Hepatocyte (in vitro differentiated cells): ENCODE results near the gene PIAS4. TPM values are rescaled to one million over a fixed set of nuclear protein-coding genes. Genes with fewer than 3 reads are reported as not detected.

ENCODE experiments used
- DNase-seq: peaks from one replicate; pipeline ENCODE4 v3.0.0-alpha.2; 2016; ENCODE audit warnings: low spot score
- H2AFZ ChIP-seq: fragments of 200-600 bp; sonication (generic); 2 replicates; pipeline ENCODE4 v1.6.0; 2016; ENCODE audit warnings: antibody characterized with exemption, mild to moderate bottlenecking
- H3K27ac ChIP-seq: fragments of 200-600 bp; sonication (generic); 2 replicates; pipeline ENCODE4 v1.5.1; 2016; ENCODE audit warnings: mild to moderate bottlenecking
- H3K27me3 ChIP-seq: fragments of 200-600 bp; sonication (generic); 2 replicates; pipeline ENCODE4 v1.6.1; 2016
- H3K36me3 ChIP-seq: fragments of 200-600 bp; sonication (generic); replicated peaks from 2 replicates; pipeline ENCODE4 v1.5.1; 2016; ENCODE audit warnings: low read depth; ENCODE audit not compliant: insufficient read depth
- H3K4me1 ChIP-seq: fragments of 200-600 bp; sonication (generic); 2 replicates; pipeline ENCODE4 v1.5.1; 2016; ENCODE audit warnings: mild to moderate bottlenecking, moderate library complexity; ENCODE audit not compliant: insufficient read depth
- H3K4me2 ChIP-seq: fragments of 200-600 bp; sonication (generic); 2 replicates; pipeline ENCODE4 v1.6.0; 2016
- H3K4me3 ChIP-seq: fragments of 200-600 bp; sonication (generic); 2 replicates; pipeline ENCODE4 v1.5.1; 2016; ENCODE audit warnings: mild to moderate bottlenecking
- H3K79me2 ChIP-seq: fragments of 200-600 bp; sonication (generic); 2 replicates; pipeline ENCODE4 v1.6.0; 2017; ENCODE audit warnings: mild to moderate bottlenecking
- H3K9me2 ChIP-seq: fragments of 200-600 bp; sonication (generic); replicated peaks from 2 replicates; pipeline ENCODE4 v1.6.0; 2017; ENCODE audit warnings: mild to moderate bottlenecking; ENCODE audit not compliant: insufficient read depth
- H3K9me3 ChIP-seq: fragments of 200-600 bp; sonication (generic); 2 replicates; pipeline ENCODE4 v1.5.1; 2016; ENCODE audit warnings: low read depth, mild to moderate bottlenecking
- H4K20me1 ChIP-seq: fragments of 200-600 bp; sonication (generic); 2 replicates; pipeline ENCODE4 v1.6.0; 2016; ENCODE audit warnings: mild to moderate bottlenecking; ENCODE audit not compliant: insufficient read depth, poor library complexity, severe bottlenecking
- CTCF ChIP-seq: fragments of 200-600 bp; sonication (generic); IDR thresholded peaks from 2 replicates; pipeline ENCODE4 v1.5.1; 2016; ENCODE audit warnings: antibody characterized with exemption, mild to moderate bottlenecking; ENCODE audit not compliant: poor library complexity
- EZH2 ChIP-seq: fragments of 200-600 bp; sonication (generic); IDR thresholded peaks from 2 replicates; pipeline ENCODE4 v1.6.1; 2016; ENCODE audit warnings: antibody characterized with exemption, mild to moderate bottlenecking, borderline replicate concordance
- EZH2phosphoT487 ChIP-seq: fragments of 200-600 bp; sonication (generic); IDR thresholded peaks from one replicate; pipeline ENCODE4 v1.6.1; 2018; ENCODE audit warnings: antibody characterized with exemption, mild to moderate bottlenecking, low read depth, moderate library complexity; ENCODE audit not compliant: unreplicated experiment, severe bottlenecking
- WGBS: methylation state at CpG from one replicate; pipeline ENCODE4 v1.1.6; 2016; ENCODE audit warnings: low lambda C conversion rate; ENCODE audit errors: missing lambda C conversion rate; 5-methylcytosine and 5-hydroxymethylcytosine counted together
- polyA plus RNA-seq: library from polyadenylated mRNA; unstranded; fragments of >200 nt; fragmentation: Nextera tagmentation; extraction: Ambion mirVana; gene quantifications from 2 replicates; pipeline ENCODE4 v1.2.1, GENCODE V29; 2016
- total RNA-seq: library from RNA; depleted of rRNA; stranded (reverse); fragments of >200 nt; gene quantifications from 2 replicates; pipeline ENCODE4 v1.2.3, GENCODE V29; 2014

The PIAS4 gene
- total and polyA plus RNA-seq, 2 experiments from 2014 or later: 15.0 to 16.7 TPM

- peaks cover 23% of the 10 kb centered on the region for H3K4me1 ChIP-seq
- 29% methylated on average over 30 of the region's 30 CpGs for WGBS
Observed at GRCh38 chr19:3983936-3984583, 23.5 kb upstream of the PIAS4 start.

DNA sequence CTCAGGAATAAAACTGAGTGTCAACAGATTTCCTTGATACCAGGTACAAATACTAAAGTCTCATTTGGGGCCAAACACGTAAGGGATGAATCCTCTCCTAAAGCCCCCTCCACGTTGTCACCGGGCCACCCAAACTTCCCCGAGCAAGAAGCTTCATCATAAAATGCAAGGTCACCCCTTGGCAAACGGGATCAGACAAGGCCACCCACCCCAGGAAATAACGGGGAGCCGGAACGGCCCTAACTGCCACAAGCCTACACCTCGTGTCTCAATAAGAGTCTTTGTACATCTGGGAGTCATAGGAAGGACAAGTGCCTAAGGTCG, 23.0 kb upstream of the PIAS4 start:
- Histone ChIP-seq H3K9me2 (no peaks in the 10 kb centered on the region), H3K36me3 (no peaks in the 10 kb centered on the region), H3K27ac (peak overlapping the region; percentile 100), H3K4me3 (peak overlapping the region; percentile 97), H3K79me2 (peaks cover 57% of the 10 kb centered on the region), H3K9me3 (no peaks in the 10 kb centered on the region), H3K4me1 (peaks cover 23% of the 10 kb centered on the region), H2AFZ (no peak overlapping the region), H3K4me2 (peak overlapping the region; percentile 96), H4K20me1 (peaks cover 56% of the 10 kb centered on the region), H3K27me3 (no peaks in the 10 kb centered on the region)
- DNase-seq: no peak
- 2% methylated on average over 10 of the region's 10 CpGs for WGBS
- TF ChIP-seq EZH2 (no peak), EZH2phosphoT487 (no peak), CTCF (no peak)

More at GRCh38 chr19:3983936-3984583, 23.5 kb upstream of the PIAS4 start:
- no peaks in the 10 kb centered on the region for H3K36me3 ChIP-seq
- H3K9me2 ChIP-seq: no peaks in the 10 kb centered on the region
- H4K20me1 ChIP-seq: peaks cover 61% of the 10 kb centered on the region
- peak; percentile 57 for DNase-seq
- H3K27me3 ChIP-seq: no peaks in the 10 kb centered on the region
- no peak for TF ChIP-seq CTCF
- no peak for TF ChIP-seq EZH2
- no peak for TF ChIP-seq EZH2phosphoT487
- H3K9me3 ChIP-seq: no peaks in the 10 kb centered on the region
- no peak overlapping the region for H2AFZ ChIP-seq
- H3K27ac ChIP-seq: peak overlapping the region; percentile 100
- H3K4me3 ChIP-seq: peak overlapping the region; percentile 97
- peaks cover 62% of the 10 kb centered on the region for H3K79me2 ChIP-seq
- H3K4me2 ChIP-seq: peak overlapping the region; percentile 96

GRCh38 chr19:3984908-3985642, 22.5 kb upstream of the PIAS4 start, which contains the start of gene EEF2:
Gene EEF2 (minus strand): TSS chr19:3985463. CDS start chr19:3985380, 83 bp downstream.
- peak within 1 kb of the TSS; percentile 96 for H3K4me2 ChIP-seq
- no peaks in the 10 kb centered on the region for H3K9me2 ChIP-seq
- H3K9me3 ChIP-seq: no peaks in the 10 kb centered on the region
- H4K20me1 ChIP-seq: peaks cover 51% of the 10 kb centered on the region
- H3K4me3 ChIP-seq: peak within 1 kb of the TSS; percentile 97
- TF ChIP-seq CTCF (no peak), EZH2phosphoT487 (no peak), EZH2 (no peak)
- no peaks in the 10 kb centered on the region for H3K36me3 ChIP-seq
- H3K4me1 ChIP-seq: peaks cover 23% of the 10 kb centered on the region
- peak within 1 kb of the TSS; percentile 13 for H2AFZ ChIP-seq
- peaks cover 51% of the 10 kb centered on the region for H3K79me2 ChIP-seq
- peak within 1 kb of the TSS; percentile 100 for H3K27ac ChIP-seq
- DNase-seq: peak; percentile 96
- WGBS: under 1% methylated on average over 80 of the region's 80 CpGs
- H3K27me3 ChIP-seq: no peaks in the 10 kb centered on the region
